Effector CD8-positive, alpha-beta T cell (primary cell): ENCODE data around the gene QRFP.

Experiments used
- DNase-seq: peaks from one replicate; lab custom pipeline; 2025; lab: John Stamatoyannopoulos, UW

QRFP gene

GRCh38 chr9:130890870-130891687, 5.5 kb downstream of the QRFP start:
- no peak for DNase-seq

GRCh38 chr9:130890124-130890523, 6.5 kb downstream of the QRFP start:
- DNase-seq, result no peak

- no peak for DNase-seq
Observed at GRCh38 chr9:130888146-130888885, 8.3 kb downstream of the QRFP start.

GRCh38 chr9:130887494-130888144, 9.0 kb downstream of the QRFP start:
- no peak for DNase-seq

GRCh38 chr9:130886981-130887380, 9.6 kb downstream of the QRFP start:
- no peak for DNase-seq

GRCh38 chr9:130885484-130886375, 10.9 kb downstream of the QRFP start:
- no peak for DNase-seq

- no peak for DNase-seq
Observed at GRCh38 chr9:130884542-130885483, 11.8 kb downstream of the QRFP start.

- no peak for DNase-seq
Observed at GRCh38 chr9:130884111-130884531, 12.5 kb downstream of the QRFP start.

GRCh38 chr9:130883479-130883878, 13.1 kb downstream of the QRFP start:
- DNase-seq, result no peak

- DNase-seq, result no peak
Observed at GRCh38 chr9:130882696-130883225, 13.9 kb downstream of the QRFP start.

GRCh38 chr9:130881516-130881915, 15.1 kb downstream of the QRFP start:
- no peak for DNase-seq

- DNase-seq, result no peak
Observed at GRCh38 chr9:130880599-130881220, 15.9 kb downstream of the QRFP start.

GRCh38 chr9:130879863-130880411, 16.7 kb downstream of the QRFP start:
- no peak for DNase-seq

- no peak for DNase-seq
Observed at GRCh38 chr9:130878295-130878694, 18.3 kb downstream of the QRFP start.

- no peak for DNase-seq
Observed at GRCh38 chr9:130877300-130877699, 19.3 kb downstream of the QRFP start.

GRCh38 chr9:130874783-130875182, 21.8 kb downstream of the QRFP start:
- DNase-seq, result no peak

- no peak for DNase-seq
Observed at GRCh38 chr9:130873966-130874365, 22.6 kb downstream of the QRFP start.

- no peak for DNase-seq
Observed at GRCh38 chr9:130872912-130873503, 23.6 kb downstream of the QRFP start.

GRCh38 chr9:130872508-130872907, 24.1 kb downstream of the QRFP start:
- DNase-seq, result no peak
